Panc1 (cell line): ENCODE measurements around the gene FAM83E. TPM values are rescaled to one million over a fixed set of nuclear protein-coding genes. Genes with fewer than 3 reads are reported as not detected.

Experiments
- ATAC-seq: fragments of 200-7000 bp; cut with Tn5 transposase; 2 replicates; pipeline ENCODE4 v1.9.1; 2020; ENCODE audit warnings: mild to moderate bottlenecking, moderate library complexity
- BruUV-seq: library from RNA; stranded (reverse); fragments of 400-500 nt; replicated peaks from 2 replicates; lab custom pipeline; 2021; lab: Mats Ljungman, UMichigan
- CTCF ChIA-PET: fragments of 300-600 bp; sonication (Branson Sonifier 250); formaldehyde crosslinking; loops from one replicate; lab custom pipeline; 2022; ENCODE audit warnings: antibody characterized with exemption; lab: Charles Lee
- POLR2A ChIA-PET: fragments of 300-600 bp; sonication (Branson Sonifier 250); formaldehyde crosslinking; loops from one replicate; lab custom pipeline; 2022; ENCODE audit warnings: antibody characterized with exemption; lab: Charles Lee
- DNase-seq: peaks from one replicate; pipeline ENCODE4 v3.0.0-alpha.2; 2010; ENCODE audit warnings: low read depth, low spot score
- H3K27ac ChIP-seq: 2 replicates; pipeline ENCODE4 v1.5.1; 2011; ENCODE audit warnings: mild to moderate bottlenecking, low read length, inconsistent platforms
- H3K27me3 ChIP-seq: fragments of 200-500 bp; sonication (Bioruptor generic); 2 replicates; pipeline ENCODE4 v1.6.0; 2014; ENCODE audit warnings: low read length, inconsistent platforms; ENCODE audit not compliant: control insufficient read depth, insufficient read depth
- H3K36me3 ChIP-seq: fragments of 200-500 bp; sonication (Bioruptor generic); 2 replicates; pipeline ENCODE4 v1.5.1; 2014; ENCODE audit warnings: inconsistent platforms, mild to moderate bottlenecking, low read length, moderate library complexity; ENCODE audit not compliant: control insufficient read depth, insufficient read depth
- H3K4me1 ChIP-seq: 2 replicates; pipeline ENCODE4 v1.5.1; 2011; ENCODE audit warnings: inconsistent platforms, mild to moderate bottlenecking, low read length, moderate library complexity; ENCODE audit not compliant: control insufficient read depth, insufficient read depth
- H3K4me3 ChIP-seq, 2 experiments: 2 replicates each; pipeline ENCODE4 v1.5.1; 2011 to 2012; ENCODE audit warnings: low read depth in 2 of 2, low read length in 2 of 2, mild to moderate bottlenecking in 2 of 2, inconsistent platforms in 1 of 2, moderate library complexity in 1 of 2
- H3K9me3 ChIP-seq: fragments of 200-500 bp; sonication (Bioruptor generic); 2 replicates; pipeline ENCODE4 v1.5.1; 2014; ENCODE audit warnings: low read depth, mild to moderate bottlenecking, inconsistent platforms, low read length, moderate library complexity; ENCODE audit not compliant: control insufficient read depth, insufficient read depth
- POLR2AphosphoS5 ChIP-seq: IDR thresholded peaks from 2 replicates; pipeline ENCODE4 v1.6.1; 2012; ENCODE audit warnings: mild to moderate bottlenecking, low read depth, low read length, moderate library complexity
- SIN3A ChIP-seq: IDR thresholded peaks from 2 replicates; pipeline ENCODE4 v1.6.1; 2012; ENCODE audit warnings: low read depth, mild to moderate bottlenecking, low read length, moderate library complexity, borderline replicate concordance; ENCODE audit not compliant: insufficient read depth
- TCF7L2 ChIP-seq: IDR thresholded peaks from 2 replicates; pipeline ENCODE4 v1.6.1; 2011; ENCODE audit warnings: mild to moderate bottlenecking, low read depth, low read length, inconsistent platforms
- in situ Hi-C: cut with HindIII; loops from 2 replicates; pipeline ENCODE4 v1.10.0; 2016; ENCODE audit warnings: low sequenced_read_pairs, low pct_unique_long_range_greater_than_20kb
- intact Hi-C: fragments of 100-400 bp; cut with micrococcal nuclease; formaldehyde crosslinking; loops from one replicate; pipeline ENCODE4 v1.10.0; 2022; ENCODE audit not compliant: unreplicated experiment
- total RNA-seq: library from RNA; stranded (reverse); gene quantifications from one replicate; pipeline ENCODE4 v1.2.1, GENCODE V29; 2021; ENCODE audit not compliant: unreplicated experiment
- TF ChIP-seq, protein P1 (sequence below): fragments of 450-650 bp; IDR thresholded peaks from 2 replicates; pipeline ENCODE4 v1.5.1; 2017; ENCODE audit warnings: mild to moderate bottlenecking
- TF ChIP-seq, protein P2 (sequence below), 2 experiments: IDR thresholded peaks; 2 replicates each; pipeline ENCODE4 v1.6.1; 2011 to 2012; ENCODE audit warnings: low read depth in 2 of 2, control low read depth in 1 of 2, low read length in 1 of 2, mild to moderate bottlenecking in 1 of 2, moderate library complexity in 1 of 2; ENCODE audit not compliant: insufficient read depth in 1 of 2

The FAM83E gene
- total RNA-seq, 1 experiment from 2014 or later, result 1.0 TPM

DNA sequence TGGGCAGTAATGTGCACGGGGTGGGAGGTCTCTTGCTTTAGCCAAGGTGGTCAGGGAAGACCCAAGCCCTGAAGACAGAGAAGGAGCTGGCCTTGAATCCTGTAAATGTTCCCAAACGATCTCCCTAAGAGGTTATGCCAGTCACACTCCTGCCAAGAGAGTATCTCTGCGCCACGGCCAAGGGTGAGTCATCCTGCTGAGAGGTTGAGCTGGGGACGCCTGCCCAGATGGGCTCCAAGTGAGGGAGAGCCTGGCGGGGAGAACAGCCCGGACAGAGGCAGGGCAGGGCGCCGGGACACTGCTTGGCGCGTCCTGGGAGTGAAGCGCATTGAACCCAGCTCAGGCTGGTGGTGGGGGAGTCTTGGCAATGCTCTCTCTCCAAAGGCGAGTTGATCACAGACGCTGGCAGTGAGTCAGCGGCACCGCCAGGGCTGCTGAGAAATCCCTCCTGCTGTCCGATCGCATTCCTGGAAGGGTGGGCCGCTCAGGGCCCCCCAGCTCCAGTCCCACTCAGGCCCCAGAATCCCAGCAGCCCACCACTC lies 46.5 kb downstream of the FAM83E start:
- peaks cover 14% of the 10 kb centered on the region for H3K4me1 ChIP-seq
- ChIA-PET CTCF (interaction anchor here (0.7 kb wide), 2 partner anchors 62 to 299 kb away, joined by 5 to 9 read pairs; partner anchors contain the start of gene ZNF114), POLR2A (interaction anchor here (0.6 to 0.7 kb wide), 2 partner anchors 15 to 25 kb away, joined by 4 to 5 read pairs; no protein-coding TSS in a partner anchor)
- peak overlapping the region; percentile 82 for H3K27ac ChIP-seq
- H3K4me3 ChIP-seq, result peak overlapping the region; percentile 7 to 40; a peak in 2 of 4 replicates
- ATAC-seq, result peak; percentile 97
- in situ Hi-C loops, result no loop called here
- no TSS peak for BruUV-seq
- TF ChIP-seq, protein P1, sequence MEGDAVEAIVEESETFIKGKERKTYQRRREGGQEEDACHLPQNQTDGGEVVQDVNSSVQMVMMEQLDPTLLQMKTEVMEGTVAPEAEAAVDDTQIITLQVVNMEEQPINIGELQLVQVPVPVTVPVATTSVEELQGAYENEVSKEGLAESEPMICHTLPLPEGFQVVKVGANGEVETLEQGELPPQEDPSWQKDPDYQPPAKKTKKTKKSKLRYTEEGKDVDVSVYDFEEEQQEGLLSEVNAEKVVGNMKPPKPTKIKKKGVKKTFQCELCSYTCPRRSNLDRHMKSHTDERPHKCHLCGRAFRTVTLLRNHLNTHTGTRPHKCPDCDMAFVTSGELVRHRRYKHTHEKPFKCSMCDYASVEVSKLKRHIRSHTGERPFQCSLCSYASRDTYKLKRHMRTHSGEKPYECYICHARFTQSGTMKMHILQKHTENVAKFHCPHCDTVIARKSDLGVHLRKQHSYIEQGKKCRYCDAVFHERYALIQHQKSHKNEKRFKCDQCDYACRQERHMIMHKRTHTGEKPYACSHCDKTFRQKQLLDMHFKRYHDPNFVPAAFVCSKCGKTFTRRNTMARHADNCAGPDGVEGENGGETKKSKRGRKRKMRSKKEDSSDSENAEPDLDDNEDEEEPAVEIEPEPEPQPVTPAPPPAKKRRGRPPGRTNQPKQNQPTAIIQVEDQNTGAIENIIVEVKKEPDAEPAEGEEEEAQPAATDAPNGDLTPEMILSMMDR, result no peak
- peak; percentile 34; the same call in 1 of the 2 replicates for TF ChIP-seq TCF7L2
- TF ChIP-seq SIN3A, result no peak
- no peak for DNase-seq
- no peaks in the 10 kb centered on the region for H3K36me3 ChIP-seq
- intact Hi-C loops, result no loop called here
- H3K9me3 ChIP-seq, result no peaks in the 10 kb centered on the region
- no peaks in the 10 kb centered on the region for H3K27me3 ChIP-seq

DNA sequence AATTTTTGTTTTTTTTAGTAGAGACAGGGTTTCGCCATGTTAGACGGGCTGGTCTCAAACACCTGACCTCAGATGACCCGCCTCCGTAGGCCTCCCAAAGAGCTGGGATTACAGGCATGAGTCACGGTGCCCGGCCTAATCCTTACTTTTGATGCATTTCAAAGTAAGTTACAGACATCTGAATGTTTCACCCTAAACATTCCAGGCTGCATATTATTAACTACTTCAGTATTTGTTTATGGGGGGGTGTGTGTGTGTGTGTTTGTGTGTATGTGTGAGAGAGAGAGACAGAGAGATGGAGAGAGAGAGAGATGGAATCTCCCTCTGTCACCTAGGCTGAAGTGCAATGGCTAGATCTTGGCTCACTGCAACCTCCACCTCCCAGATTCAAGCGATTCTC lies 49.8 kb downstream of the FAM83E start:
- ATAC-seq (no peak), DNase-seq (no peak)
- TF ChIP-seq POLR2AphosphoS5 (no peak), TCF7L2 (no peak), SIN3A (no peak)
- TF ChIP-seq, protein P2, sequence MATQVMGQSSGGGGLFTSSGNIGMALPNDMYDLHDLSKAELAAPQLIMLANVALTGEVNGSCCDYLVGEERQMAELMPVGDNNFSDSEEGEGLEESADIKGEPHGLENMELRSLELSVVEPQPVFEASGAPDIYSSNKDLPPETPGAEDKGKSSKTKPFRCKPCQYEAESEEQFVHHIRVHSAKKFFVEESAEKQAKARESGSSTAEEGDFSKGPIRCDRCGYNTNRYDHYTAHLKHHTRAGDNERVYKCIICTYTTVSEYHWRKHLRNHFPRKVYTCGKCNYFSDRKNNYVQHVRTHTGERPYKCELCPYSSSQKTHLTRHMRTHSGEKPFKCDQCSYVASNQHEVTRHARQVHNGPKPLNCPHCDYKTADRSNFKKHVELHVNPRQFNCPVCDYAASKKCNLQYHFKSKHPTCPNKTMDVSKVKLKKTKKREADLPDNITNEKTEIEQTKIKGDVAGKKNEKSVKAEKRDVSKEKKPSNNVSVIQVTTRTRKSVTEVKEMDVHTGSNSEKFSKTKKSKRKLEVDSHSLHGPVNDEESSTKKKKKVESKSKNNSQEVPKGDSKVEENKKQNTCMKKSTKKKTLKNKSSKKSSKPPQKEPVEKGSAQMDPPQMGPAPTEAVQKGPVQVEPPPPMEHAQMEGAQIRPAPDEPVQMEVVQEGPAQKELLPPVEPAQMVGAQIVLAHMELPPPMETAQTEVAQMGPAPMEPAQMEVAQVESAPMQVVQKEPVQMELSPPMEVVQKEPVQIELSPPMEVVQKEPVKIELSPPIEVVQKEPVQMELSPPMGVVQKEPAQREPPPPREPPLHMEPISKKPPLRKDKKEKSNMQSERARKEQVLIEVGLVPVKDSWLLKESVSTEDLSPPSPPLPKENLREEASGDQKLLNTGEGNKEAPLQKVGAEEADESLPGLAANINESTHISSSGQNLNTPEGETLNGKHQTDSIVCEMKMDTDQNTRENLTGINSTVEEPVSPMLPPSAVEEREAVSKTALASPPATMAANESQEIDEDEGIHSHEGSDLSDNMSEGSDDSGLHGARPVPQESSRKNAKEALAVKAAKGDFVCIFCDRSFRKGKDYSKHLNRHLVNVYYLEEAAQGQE (IDR thresholded peaks at IDR 0.05; ENCODE audit: insufficient read depth in 1 of 2, low read depth in 2 of 2, low read length in 1 of 2), result no peak
- TF ChIP-seq, protein P1, result no peak
- H3K9me3 ChIP-seq, result no peaks in the 10 kb centered on the region
- no peaks in the 10 kb centered on the region for H3K27me3 ChIP-seq
- ChIA-PET POLR2A (no interaction called here), CTCF (no interaction called here)
- no peak overlapping the region for H3K27ac ChIP-seq
- no peaks in the 10 kb centered on the region for H3K36me3 ChIP-seq
- no peak overlapping the region for H3K4me3 ChIP-seq
- H3K4me1 ChIP-seq, result peaks cover 13% of the 10 kb centered on the region
- in situ Hi-C loops, result no loop called here
- intact Hi-C loops, result no loop called here
- no TSS peak for BruUV-seq

Other genes with a start within 250 kb of the FAM83E start
- gene KDELR1, start 223.5 kb downstream of the FAM83E start, total RNA-seq, result 111 TPM
- gene GRIN2D, start 221.4 kb downstream of the FAM83E start, total RNA-seq, result 6.2 TPM
- 56.7 TPM for gene GRWD1, start 169.1 kb downstream of the FAM83E start, total RNA-seq
- 2.9 TPM for gene KCNJ14, start 159.5 kb downstream of the FAM83E start, total RNA-seq
- gene CYTH2, start 145.7 kb downstream of the FAM83E start, total RNA-seq, result 53.4 TPM
- 10.6 TPM for gene LMTK3, start 103.2 kb downstream of the FAM83E start, total RNA-seq
- gene SULT2B1, start 62.9 kb downstream of the FAM83E start, total RNA-seq, result 3.6 TPM
- gene SPACA4, start 8.3 kb downstream of the FAM83E start, total RNA-seq, result not detected
- 670 TPM for gene RPL18, start 4.1 kb upstream of the FAM83E start, total RNA-seq
- 19.5 TPM for gene SPHK2, start 4.4 kb upstream of the FAM83E start, total RNA-seq
- 7.4 TPM for gene DBP, start 22.3 kb upstream of the FAM83E start, total RNA-seq
- gene CA11, start 31.1 kb upstream of the FAM83E start, total RNA-seq, result 12.6 TPM
- 0.23 TPM for gene NTN5, start 57.9 kb upstream of the FAM83E start, total RNA-seq
- 0.08 TPM for gene FUT2, start 80.9 kb upstream of the FAM83E start, total RNA-seq
- gene MAMSTR, start 104.6 kb upstream of the FAM83E start, total RNA-seq, result 3.3 TPM
- gene RASIP1, start 125.5 kb upstream of the FAM83E start, total RNA-seq, result 0.41 TPM
- not detected for gene IZUMO1, start 131.8 kb upstream of the FAM83E start, total RNA-seq
- 0.13 TPM for gene FUT1, start 137.6 kb upstream of the FAM83E start, total RNA-seq
- gene FGF21, start 140.4 kb upstream of the FAM83E start, total RNA-seq, result not detected
- 34.6 TPM for gene BCAT2, start 196.0 kb upstream of the FAM83E start, total RNA-seq
- gene HSD17B14, start 221.4 kb upstream of the FAM83E start, total RNA-seq, result 20.8 TPM